ENCODE results near the gene SLC39A3. TPM values are rescaled to one million over a fixed set of nuclear protein-coding genes. Genes with fewer than 3 reads are reported as not detected.

SLC39A3 gene
- total and polyA plus RNA-seq, 10 of the 15 experiments (the other 5 are each of a cell fraction or from before 2014, with no cell fraction given) = 0.63 to 67.1 (median 51.2) TPM

DNA sequence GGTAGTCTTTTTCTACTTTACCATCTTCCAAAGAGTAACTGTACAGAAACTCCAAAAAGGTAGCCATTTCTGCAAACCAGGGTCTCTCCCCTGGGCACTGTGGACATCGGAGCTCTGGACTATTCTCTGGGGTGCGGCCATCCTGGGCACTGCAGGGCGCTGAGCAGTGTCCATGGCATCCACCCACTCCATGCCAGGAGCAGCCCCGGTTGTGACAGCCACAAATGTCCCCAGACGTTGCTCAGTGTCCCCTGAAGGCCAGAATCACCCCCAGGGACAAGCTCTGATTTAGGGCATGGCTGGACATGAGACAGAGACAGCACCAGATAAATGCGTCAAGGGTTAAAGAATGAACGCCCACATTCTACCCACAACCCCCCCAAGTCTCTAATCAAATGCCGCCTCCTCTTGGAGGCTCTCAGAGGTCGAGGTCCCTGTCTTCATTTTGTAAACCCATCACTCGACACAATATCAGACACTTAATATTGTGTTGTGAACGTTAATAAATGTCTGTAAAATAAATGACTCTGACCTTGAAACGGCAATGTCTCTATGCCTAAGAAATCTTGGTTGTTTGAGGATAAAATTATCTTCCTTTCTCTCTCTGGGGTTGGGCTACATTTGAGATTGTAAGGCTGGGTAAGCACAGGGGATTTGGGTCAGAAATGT lies 46.2 kb downstream of the SLC39A3 start:
- TF ChIP-seq TCF12 (IDR thresholded peaks at IDR 0.05; ENCODE audit: low read depth, low read length) (no peak), RAD21 (IDR thresholded peaks at IDR 0.05; ENCODE audit: insufficient read depth, low read depth, low read length) (no peak), POU2F2 (IDR thresholded peaks at IDR 0.05; ENCODE audit: borderline replicate concordance, low read depth, low read length) (no peak), ZNF24 (IDR thresholded peaks at IDR 0.05) (no peak), RBBP5 (conservative IDR thresholded peaks at IDR 0.05) (no peak), DPF2 (IDR thresholded peaks at IDR 0.05) (no peak), ZBTB40 (IDR thresholded peaks at IDR 0.05; ENCODE audit: borderline replicate concordance) (no peak), BMI1 (IDR thresholded peaks at IDR 0.05; ENCODE audit: borderline replicate concordance) (no peak), TBL1XR1 (IDR thresholded peaks at IDR 0.05; ENCODE audit: low read depth, low read length) (no peak), NRF1 (conservative IDR thresholded peaks at IDR 0.05; ENCODE audit: low read depth, low read length) (no peak), RAD51 (IDR thresholded peaks at IDR 0.05) (no peak), SP1 (IDR thresholded peaks at IDR 0.05; ENCODE audit: low read depth, low read length) (no peak), NFYB (IDR thresholded peaks at IDR 0.05; ENCODE audit: insufficient read depth, low read depth, low read length) (no peak), SPI1 (IDR thresholded peaks at IDR 0.05; ENCODE audit: borderline replicate concordance, insufficient read depth, low read depth, low read length) (no peak), SMAD1 (IDR thresholded peaks at IDR 0.05; ENCODE audit: low read depth, partially characterized antibody) (no peak), YY1 (IDR thresholded peaks at IDR 0.05; ENCODE audit: low read depth, low read length) (no peak)
- TF ChIP-seq, protein P1, sequence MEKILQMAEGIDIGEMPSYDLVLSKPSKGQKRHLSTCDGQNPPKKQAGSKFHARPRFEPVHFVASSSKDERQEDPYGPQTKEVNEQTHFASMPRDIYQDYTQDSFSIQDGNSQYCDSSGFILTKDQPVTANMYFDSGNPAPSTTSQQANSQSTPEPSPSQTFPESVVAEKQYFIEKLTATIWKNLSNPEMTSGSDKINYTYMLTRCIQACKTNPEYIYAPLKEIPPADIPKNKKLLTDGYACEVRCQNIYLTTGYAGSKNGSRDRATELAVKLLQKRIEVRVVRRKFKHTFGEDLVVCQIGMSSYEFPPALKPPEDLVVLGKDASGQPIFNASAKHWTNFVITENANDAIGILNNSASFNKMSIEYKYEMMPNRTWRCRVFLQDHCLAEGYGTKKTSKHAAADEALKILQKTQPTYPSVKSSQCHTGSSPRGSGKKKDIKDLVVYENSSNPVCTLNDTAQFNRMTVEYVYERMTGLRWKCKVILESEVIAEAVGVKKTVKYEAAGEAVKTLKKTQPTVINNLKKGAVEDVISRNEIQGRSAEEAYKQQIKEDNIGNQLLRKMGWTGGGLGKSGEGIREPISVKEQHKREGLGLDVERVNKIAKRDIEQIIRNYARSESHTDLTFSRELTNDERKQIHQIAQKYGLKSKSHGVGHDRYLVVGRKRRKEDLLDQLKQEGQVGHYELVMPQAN (conservative IDR thresholded peaks at IDR 0.05) = no peak
- H3K4me1 ChIP-seq (ENCODE audit: control insufficient read depth, insufficient read depth, low read length) = peaks cover 38% of the 10 kb centered on the region

More for the DNA sequence above, 46.2 kb downstream of the SLC39A3 start:
- intact Hi-C loops (cut with micrococcal nuclease; ENCODE audit: unreplicated experiment) = no loop called here
- Histone ChIP-seq H3K9ac (ENCODE audit: control insufficient read depth, insufficient read depth, low read length) (no peak overlapping the region), H2AFZ (ENCODE audit: control insufficient read depth, low read depth, low read length) (no peak overlapping the region), H3K79me2 (ENCODE audit: control insufficient read depth, insufficient read depth, low read length) (peaks cover 31% of the 10 kb centered on the region), H3K36me3 (ENCODE audit: control insufficient read depth in 2 of 2, insufficient read depth in 2 of 2, low read length in 1 of 2) (no peaks in the 10 kb centered on the region; a peak in 1 of 4 replicates), H3K4me3 (no peak overlapping the region), H3K27me3 (replicated peaks in 1 of 2; ENCODE audit: control insufficient read depth in 2 of 2, insufficient read depth in 2 of 2, low read length in 1 of 2) (no peaks in the 10 kb centered on the region), H3K9me3 (replicated peaks; ENCODE audit: control insufficient read depth, insufficient read depth, low read length) (no peaks in the 10 kb centered on the region; the same call in 2 of the 3 replicates), H3K27ac (ENCODE audit: control insufficient read depth, insufficient read depth) (no peak overlapping the region), H3K4me2 (ENCODE audit: control insufficient read depth, insufficient read depth) (no peak overlapping the region), H4K20me1 (ENCODE audit: control insufficient read depth, insufficient read depth) (no peaks in the 10 kb centered on the region)
- no TSS peak for BruUV-seq (replicated peaks)
- 48% methylated on average over 12 of the region's 12 CpGs for WGBS (ENCODE audit: insufficient coverage, insufficient replicate concordance, low lambda C conversion rate, missing lambda C conversion rate)
- DNase-seq (ENCODE audit: low read depth, low spot score) (no peak), ATAC-seq (no peak), FAIRE-seq (no peak)
- SMC1A ChIA-PET (ENCODE audit: uncharacterized antibody, unreplicated experiment) = interaction anchor here (0.6 to 0.9 kb wide), 3 partner anchors 11 to 166 kb away, joined by 3 read pairs; no protein-coding TSS in a partner anchor
- CTCF ChIA-PET = no interaction called here
- POLR2A ChIA-PET = interaction anchor here (0.7 kb wide), 2 partner anchors 8 to 851 kb away, joined by 3 to 5 read pairs; no protein-coding TSS in a partner anchor
- RAD21 ChIA-PET (ENCODE audit: unreplicated experiment) = interaction anchor here (1.7 kb wide), 1 partner anchor 45 kb away, joined by 5 read pairs; no protein-coding TSS in a partner anchor
- in situ Hi-C loops (cut with MboI) = no loop called here

Data from GM12878 (cell line).